DND-41 (cell line): ENCODE measurements around the gene FAM171A2.

ENCODE experiments used
- ATAC-seq: fragments of 200-7000 bp; cut with Tn5 transposase; 3 replicates; pipeline ENCODE4 v1.9.1; 2021; ENCODE audit warnings: low read depth; ENCODE audit not compliant: insufficient read depth
- DNase-seq: peaks from one replicate; pipeline ENCODE4 v3.0.0-alpha.2; 2020
- H2AFZ ChIP-seq: 2 replicates; pipeline ENCODE4 v1.6.0; 2012; ENCODE audit warnings: low read depth, low read length
- H3K27ac ChIP-seq: 2 replicates; pipeline ENCODE4 v1.5.1; 2012; ENCODE audit warnings: low read length, inconsistent platforms
- H3K27me3 ChIP-seq: fragments of 200-600 bp; sonication (generic); 2 replicates; pipeline ENCODE4 v1.6.0; 2012; ENCODE audit warnings: low read length, mild to moderate bottlenecking, inconsistent platforms; ENCODE audit not compliant: insufficient read depth, poor library complexity
- H3K36me3 ChIP-seq: 2 replicates; pipeline ENCODE4 v1.5.1; 2012; ENCODE audit warnings: low read length, inconsistent platforms; ENCODE audit not compliant: insufficient read depth
- H3K4me1 ChIP-seq: 2 replicates; pipeline ENCODE4 v1.5.1; 2012; ENCODE audit warnings: mild to moderate bottlenecking, low read length; ENCODE audit not compliant: insufficient read depth
- H3K4me2 ChIP-seq: 2 replicates; pipeline ENCODE4 v1.6.0; 2012; ENCODE audit warnings: mild to moderate bottlenecking, moderate library complexity, low read length, inconsistent platforms; ENCODE audit not compliant: insufficient read depth
- H3K4me3 ChIP-seq, 2 experiments: fragments of 200-600 bp in 1 of 2; shearing (Covaris generic) in 1 of 2; 2 replicates each; pipeline ENCODE4 v1.5.1; 2012 to 2016; ENCODE audit warnings: inconsistent platforms in 2 of 2, low read length in 2 of 2, mild to moderate bottlenecking in 2 of 2, low read depth in 1 of 2, moderate library complexity in 1 of 2
- H3K79me2 ChIP-seq: 2 replicates; pipeline ENCODE4 v1.6.0; 2012; ENCODE audit warnings: low read length, inconsistent platforms; ENCODE audit not compliant: insufficient read depth
- H3K9ac ChIP-seq: 2 replicates; pipeline ENCODE4 v1.6.0; 2012; ENCODE audit warnings: low read depth, mild to moderate bottlenecking, inconsistent platforms, low read length, moderate library complexity
- H3K9me3 ChIP-seq: 2 replicates; pipeline ENCODE4 v1.5.1; 2012; ENCODE audit warnings: low read length, moderate library complexity, mild to moderate bottlenecking, inconsistent platforms; ENCODE audit not compliant: insufficient read depth, severe bottlenecking
- H4K20me1 ChIP-seq: 2 replicates; pipeline ENCODE4 v1.6.0; 2012; ENCODE audit warnings: low read length; ENCODE audit not compliant: insufficient read depth
- EZH2 ChIP-seq: IDR thresholded peaks from 3 replicates; pipeline ENCODE4 v1.6.1; 2012; ENCODE audit warnings: borderline replicate concordance, low read depth, mild to moderate bottlenecking, moderate library complexity, low read length, inconsistent platforms; ENCODE audit not compliant: severe bottlenecking
- TF ChIP-seq, protein P1 (sequence below): IDR thresholded peaks from 2 replicates; pipeline ENCODE4 v1.5.1; 2012; ENCODE audit warnings: borderline replicate concordance, low read length, moderate library complexity, mild to moderate bottlenecking; ENCODE audit not compliant: poor library complexity, severe bottlenecking; ENCODE audit errors: extremely low read depth

The FAM171A2 gene

GRCh38 chr17:44402564-44403172 is 39.0 kb upstream of the FAM171A2 start:
- Histone ChIP-seq H2AFZ (no peak overlapping the region), H3K4me1 (no peaks in the 10 kb centered on the region), H3K4me3 (no peak overlapping the region), H3K27me3 (no peaks in the 10 kb centered on the region), H3K9me3 (no peaks in the 10 kb centered on the region), H4K20me1 (peaks cover 8% of the 10 kb centered on the region; the same call in 1 of the 2 replicates), H3K27ac (no peak overlapping the region), H3K79me2 (no peaks in the 10 kb centered on the region), H3K4me2 (no peak overlapping the region), H3K36me3 (peaks cover 76% of the 10 kb centered on the region), H3K9ac (no peak overlapping the region)
- DNase-seq (no peak), ATAC-seq (no peak)
- no peak for TF ChIP-seq EZH2
- TF ChIP-seq, protein P1, sequence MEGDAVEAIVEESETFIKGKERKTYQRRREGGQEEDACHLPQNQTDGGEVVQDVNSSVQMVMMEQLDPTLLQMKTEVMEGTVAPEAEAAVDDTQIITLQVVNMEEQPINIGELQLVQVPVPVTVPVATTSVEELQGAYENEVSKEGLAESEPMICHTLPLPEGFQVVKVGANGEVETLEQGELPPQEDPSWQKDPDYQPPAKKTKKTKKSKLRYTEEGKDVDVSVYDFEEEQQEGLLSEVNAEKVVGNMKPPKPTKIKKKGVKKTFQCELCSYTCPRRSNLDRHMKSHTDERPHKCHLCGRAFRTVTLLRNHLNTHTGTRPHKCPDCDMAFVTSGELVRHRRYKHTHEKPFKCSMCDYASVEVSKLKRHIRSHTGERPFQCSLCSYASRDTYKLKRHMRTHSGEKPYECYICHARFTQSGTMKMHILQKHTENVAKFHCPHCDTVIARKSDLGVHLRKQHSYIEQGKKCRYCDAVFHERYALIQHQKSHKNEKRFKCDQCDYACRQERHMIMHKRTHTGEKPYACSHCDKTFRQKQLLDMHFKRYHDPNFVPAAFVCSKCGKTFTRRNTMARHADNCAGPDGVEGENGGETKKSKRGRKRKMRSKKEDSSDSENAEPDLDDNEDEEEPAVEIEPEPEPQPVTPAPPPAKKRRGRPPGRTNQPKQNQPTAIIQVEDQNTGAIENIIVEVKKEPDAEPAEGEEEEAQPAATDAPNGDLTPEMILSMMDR, result no peak

DNA sequence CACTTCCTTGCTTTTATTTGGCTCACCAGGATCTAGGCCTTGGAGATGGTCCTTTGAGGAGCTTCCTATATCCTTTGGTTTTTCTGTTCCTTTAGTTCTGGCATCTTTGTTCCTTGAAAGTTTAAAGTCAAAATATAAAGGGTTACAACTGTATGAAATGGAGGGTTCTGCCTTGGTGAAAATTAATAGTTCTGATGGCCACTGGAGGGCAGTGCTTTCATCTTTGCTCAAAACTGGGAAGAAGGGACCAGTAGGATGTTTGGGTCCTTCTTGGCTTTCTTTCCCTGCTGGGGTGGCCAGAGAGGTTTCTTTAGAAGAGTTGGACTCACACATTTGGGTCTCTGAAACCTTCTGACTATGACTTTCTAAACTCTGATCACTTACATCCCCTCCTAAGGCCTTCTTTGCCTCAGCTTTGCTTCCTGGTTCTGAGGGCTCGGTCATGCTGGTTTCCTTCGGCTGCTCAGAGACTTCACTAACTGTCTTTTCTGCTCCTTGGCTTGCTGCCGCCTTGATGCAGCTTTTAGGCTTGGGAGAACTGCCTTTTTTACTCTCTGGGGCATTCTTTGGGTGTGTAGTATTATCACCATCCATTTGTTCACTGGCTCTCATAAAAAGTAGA is 36.7 kb upstream of the FAM171A2 start:
- no peaks in the 10 kb centered on the region for H3K27me3 ChIP-seq
- H2AFZ ChIP-seq, result no peak overlapping the region
- peaks cover 76% of the 10 kb centered on the region for H3K36me3 ChIP-seq
- H3K4me3 ChIP-seq, result no peak overlapping the region
- ATAC-seq (peak; percentile 39; the same call in 1 of the 3 replicates), DNase-seq (no peak)
- no peaks in the 10 kb centered on the region for H3K4me1 ChIP-seq
- H4K20me1 ChIP-seq, result peaks cover 16% of the 10 kb centered on the region
- H3K27ac ChIP-seq, result no peak overlapping the region
- no peak overlapping the region for H3K4me2 ChIP-seq
- H3K9me3 ChIP-seq, result no peaks in the 10 kb centered on the region
- no peak for TF ChIP-seq EZH2
- TF ChIP-seq, protein P1, result peak; percentile 54
- no peak overlapping the region for H3K9ac ChIP-seq
- no peaks in the 10 kb centered on the region for H3K79me2 ChIP-seq

DNA sequence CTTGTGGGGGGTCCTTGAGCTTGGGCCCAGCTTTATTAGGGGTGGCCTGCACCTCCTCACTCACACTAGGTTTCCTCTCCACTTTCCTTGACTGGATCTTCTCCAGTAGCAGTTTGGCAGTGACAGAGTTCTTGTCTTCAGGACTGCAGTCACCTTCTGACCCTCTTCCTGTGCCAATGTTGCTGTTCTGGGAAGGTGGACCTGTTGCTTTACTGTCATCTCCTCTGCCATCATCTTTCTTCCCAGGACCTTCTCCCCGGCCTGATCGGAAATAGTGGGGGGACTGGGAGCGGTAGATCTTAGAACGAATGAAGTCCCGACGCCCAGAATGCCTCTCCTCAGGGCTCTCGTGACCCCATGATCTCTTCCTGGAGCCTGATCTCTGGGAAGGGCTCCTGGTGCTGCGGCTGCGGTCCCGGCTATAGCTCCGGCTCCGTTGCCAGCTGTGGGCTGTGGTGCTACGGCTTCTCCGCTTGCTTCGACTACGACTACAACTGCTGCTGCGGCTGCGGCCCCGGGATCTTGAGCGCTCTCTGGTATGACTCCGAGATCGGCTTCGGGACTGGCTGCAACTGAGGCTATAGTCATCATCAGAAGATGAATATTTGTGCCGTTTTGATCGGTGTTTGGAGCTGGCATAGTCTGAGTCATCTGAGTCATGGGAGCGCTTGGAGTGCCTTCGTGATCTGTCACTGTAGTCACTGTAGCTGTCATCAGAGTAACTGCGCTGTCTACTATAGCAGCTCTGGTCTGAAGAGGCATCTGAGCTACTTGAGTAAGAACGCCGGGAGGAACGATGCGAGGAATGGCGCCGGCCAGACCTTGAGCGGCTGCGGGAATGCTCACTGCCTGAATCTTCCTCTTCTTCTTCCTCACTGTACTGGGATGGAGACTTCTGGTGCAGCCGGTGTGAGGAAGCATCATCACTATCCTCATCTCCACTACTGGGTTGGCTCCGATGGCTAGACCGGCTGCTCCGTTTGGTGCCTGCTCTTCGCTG is 35.3 kb upstream of the FAM171A2 start:
- Histone ChIP-seq H3K27ac (no peak overlapping the region), H3K4me2 (no peak overlapping the region), H3K9ac (no peak overlapping the region), H3K27me3 (no peaks in the 10 kb centered on the region), H3K4me1 (no peaks in the 10 kb centered on the region), H3K79me2 (no peaks in the 10 kb centered on the region), H3K4me3 (no peak overlapping the region), H3K36me3 (peaks cover 71% of the 10 kb centered on the region), H2AFZ (no peak overlapping the region), H3K9me3 (no peaks in the 10 kb centered on the region), H4K20me1 (peaks cover 16% of the 10 kb centered on the region)
- TF ChIP-seq EZH2, result no peak
- TF ChIP-seq, protein P1, result no peak
- DNase-seq (no peak), ATAC-seq (no peak)
